GM15510 (cell line): ENCODE measurements around the gene LRP2BP.

ENCODE experiments used
- POLR2A ChIP-seq: IDR thresholded peaks from 3 replicates; pipeline ENCODE4 v1.6.1; 2011; ENCODE audit warnings: borderline replicate concordance; ENCODE audit not compliant: insufficient read length; ENCODE audit errors: extremely low read depth

The LRP2BP gene

DNA sequence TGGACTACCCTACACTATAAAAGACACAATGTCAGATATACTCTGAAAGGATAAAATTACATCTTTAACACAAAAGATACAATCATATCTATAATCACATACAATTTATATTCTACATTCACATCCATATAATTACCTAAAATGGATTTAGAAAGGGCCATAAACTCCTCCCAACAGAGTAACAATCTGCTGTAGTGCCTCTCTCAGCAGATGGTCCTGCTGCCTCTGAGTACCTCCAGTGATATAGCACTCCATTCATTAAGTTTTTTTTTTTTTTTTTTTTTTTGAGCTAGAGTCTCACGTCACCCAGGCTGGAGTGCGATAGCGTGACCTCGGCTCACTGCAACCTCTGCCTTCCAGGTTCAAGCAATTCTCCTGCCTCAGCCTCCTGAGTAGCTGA, 8.3 kb upstream of the LRP2BP start:
- TF ChIP-seq POLR2A, result no peak

- no peak for TF ChIP-seq POLR2A
These were observed 3.7 kb upstream of the LRP2BP start for GRCh38 chr4:185399466-185399865.

GRCh38 chr4:185398618-185399017, 2.9 kb upstream of the LRP2BP start:
- TF ChIP-seq POLR2A, result no peak

- TF ChIP-seq POLR2A, result no peak
These were observed 1.1 kb upstream of the LRP2BP start, which contains the start of gene ANKRD37 for GRCh38 chr4:185396724-185397385. ANKRD37 (plus strand) TSS chr4:185396841; CDS start chr4:185396924, 83 bp downstream.

- peak; percentile 68 for TF ChIP-seq POLR2A
These were observed 416 bp upstream of the LRP2BP start for GRCh38 chr4:185395956-185396723.

GRCh38 chr4:185394568-185395237, 1.0 kb downstream of the LRP2BP start:
- no peak for TF ChIP-seq POLR2A

DNA sequence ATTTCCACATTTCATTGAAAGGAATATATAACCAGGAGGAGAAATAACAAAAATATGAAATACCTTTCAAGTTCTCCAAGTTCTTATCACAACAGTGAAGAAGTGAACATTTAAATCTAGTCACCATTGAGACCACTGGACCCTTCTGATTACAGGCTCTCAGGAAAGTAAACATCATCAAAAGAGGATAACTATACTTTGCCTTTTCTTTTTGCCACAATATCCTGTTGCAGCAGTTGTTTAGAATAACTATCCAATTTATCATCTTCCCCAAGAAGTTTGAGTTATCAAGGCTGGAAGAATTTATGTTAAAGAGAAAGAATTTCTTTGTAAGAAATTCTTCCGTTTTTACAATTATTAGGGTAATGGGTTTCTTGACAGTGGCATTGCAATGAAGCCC, 3.6 kb downstream of the LRP2BP start:
- TF ChIP-seq POLR2A, result no peak

DNA sequence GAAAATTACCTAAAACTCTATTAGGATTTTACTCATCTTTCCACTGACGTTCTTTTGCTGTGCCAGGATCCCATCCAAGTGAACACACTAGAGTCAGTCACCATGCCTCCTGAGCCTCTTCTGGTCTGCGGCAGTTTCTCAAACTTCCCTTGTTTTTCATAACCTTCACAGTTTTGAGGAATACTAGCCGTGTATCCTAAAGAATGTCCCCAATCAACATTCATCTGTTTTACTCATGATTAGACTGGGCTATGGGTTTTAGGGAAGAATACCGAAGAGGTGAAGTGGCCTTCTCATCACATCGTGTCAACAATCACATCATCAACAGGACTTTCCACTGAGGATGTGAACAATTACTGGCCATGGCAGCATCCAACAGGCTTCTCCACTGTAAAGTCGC, 4.8 kb downstream of the LRP2BP start:
- no peak for TF ChIP-seq POLR2A

DNA sequence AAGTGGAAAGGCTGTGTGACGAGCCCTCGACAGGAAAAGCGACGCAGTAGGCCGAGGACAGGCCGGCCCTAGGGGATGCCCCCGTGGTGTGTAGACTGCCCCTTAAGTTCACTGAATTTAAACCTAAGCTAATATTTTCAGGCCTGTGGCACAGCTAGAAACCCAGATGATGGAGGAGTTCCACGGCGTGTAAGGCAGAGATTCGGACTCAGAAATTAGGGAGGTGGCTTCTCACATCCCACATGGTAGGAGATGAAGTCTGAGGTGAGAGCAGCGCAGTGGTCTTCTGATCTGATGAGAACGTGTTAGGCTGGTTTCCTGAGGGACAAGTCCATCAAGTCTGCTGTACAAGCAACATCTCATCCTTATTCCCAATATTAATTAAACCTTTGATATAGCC, 7.8 kb downstream of the LRP2BP start:
- no peak for TF ChIP-seq POLR2A

DNA sequence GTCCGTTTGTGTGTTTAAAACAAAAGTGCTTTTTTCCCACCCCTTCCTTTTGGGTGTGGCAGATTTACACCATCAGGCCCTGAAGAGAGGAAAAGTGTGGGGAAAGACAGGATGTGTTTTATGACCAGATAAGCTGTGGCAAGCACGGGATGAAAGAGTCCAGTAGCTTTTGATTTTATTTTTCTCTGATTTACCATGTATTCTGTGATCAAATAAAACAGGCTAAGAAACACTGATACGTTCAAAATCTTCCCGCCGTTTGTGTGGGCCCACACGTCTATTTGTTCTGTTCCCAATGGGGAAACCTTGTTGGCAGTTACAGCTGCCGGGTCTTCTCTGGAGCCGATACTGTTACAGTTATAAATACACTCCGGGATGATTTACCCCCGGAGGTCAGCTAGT, 10.8 kb downstream of the LRP2BP start:
- TF ChIP-seq POLR2A, result no peak

DNA sequence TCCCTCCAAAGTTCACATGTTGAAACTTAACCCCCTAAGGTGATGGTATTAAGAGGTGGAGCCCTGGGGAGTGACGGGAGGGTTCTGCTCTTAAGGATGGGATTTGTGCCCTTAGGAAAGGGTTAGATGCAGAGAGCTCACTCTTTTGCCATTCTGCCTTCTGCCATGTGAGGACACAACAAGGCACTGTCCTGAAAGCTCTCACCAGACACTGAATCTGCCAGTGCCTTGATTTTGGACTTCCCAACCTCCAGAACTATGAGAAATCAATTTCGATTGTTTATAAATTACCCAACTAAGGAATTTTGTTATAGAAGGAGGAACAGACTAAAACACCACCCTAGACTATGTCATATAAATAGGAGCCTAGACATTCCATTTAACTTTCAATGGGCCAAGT, 11.7 kb downstream of the LRP2BP start:
- no peak for TF ChIP-seq POLR2A

DNA sequence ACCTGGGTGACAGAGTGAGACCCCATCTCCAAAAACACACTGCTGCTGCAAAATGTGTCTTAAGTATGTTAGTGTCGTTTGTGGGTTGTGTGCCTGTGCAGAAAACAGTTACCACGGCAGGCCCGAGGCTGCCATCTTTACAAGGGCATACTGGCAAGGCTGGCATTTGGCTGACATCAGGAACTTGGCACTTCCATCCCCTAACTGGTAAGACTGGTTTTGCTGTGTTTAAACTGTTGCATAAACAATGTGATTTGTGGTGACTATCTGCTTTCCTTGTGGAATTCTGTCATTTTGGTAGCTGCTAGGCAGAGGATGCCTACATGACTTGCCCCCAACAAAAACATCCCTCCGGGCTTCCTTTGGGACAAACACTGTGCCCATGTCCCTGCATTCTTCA, 12.3 kb downstream of the LRP2BP start:
- no peak for TF ChIP-seq POLR2A

DNA sequence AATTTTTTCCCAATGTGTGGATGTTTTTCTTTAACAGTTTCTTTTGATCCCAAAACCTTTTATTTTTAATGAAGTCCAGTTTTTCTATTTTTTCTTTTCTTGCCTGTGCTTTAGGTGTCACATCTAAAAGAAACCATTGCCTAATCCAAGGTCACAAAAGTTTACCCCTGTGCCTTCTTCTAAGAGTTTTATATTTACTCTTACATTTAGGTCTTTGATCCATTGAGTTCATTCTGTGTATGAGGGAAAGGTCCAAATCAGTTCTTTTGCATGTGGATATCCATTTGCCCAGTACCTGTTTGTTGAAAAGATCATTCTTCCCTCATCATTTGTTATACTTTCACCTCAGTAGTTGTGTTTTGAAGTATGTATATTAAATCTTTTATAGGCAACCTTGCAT, 13.0 kb downstream of the LRP2BP start:
- no peak for TF ChIP-seq POLR2A

DNA sequence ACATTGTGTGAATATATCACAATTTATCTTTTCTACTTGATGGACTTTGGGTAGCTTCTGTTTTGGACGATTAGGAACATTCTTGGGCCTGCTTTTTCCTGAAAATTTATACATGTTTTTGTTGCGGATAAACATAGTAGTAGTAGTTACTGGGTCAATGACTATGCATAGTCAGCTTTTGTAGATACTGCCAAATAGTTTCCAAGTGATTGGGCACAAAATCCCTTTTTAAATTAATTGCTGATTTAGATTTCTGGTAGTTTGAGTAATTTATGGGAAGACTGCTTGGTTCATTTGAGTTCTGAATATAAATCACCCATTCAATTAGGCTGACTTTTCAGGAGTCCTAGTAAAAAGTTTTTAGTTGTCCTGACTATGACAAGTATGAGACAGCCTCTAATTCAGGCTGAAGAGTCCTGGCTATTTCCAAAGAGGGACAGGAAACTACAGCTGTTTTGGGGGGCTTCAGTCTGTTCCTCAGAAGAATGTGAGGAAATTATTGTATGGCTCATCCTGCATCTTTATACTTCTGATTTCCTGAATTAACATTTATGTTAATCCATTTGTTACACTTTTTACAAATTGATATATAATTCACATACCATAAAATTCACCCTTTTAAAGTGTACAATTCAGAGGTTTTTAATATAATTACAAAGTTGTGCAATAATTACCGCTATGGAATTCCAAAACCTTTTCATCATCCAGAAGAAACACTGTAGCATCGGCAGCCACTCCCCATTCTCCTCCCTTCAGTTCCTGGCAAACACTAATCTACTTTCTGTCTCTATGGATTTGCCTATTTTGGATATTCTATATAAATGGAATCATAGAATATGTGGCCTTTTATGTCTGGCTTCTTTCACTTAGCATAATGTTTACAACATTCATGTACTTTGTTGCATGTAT, 14.2 kb downstream of the LRP2BP start:
- TF ChIP-seq POLR2A, result no peak
